Psoas muscle (tissue), 8 donors: ENCODE results near the gene PDZD8. TPM values are rescaled to one million over a fixed set of nuclear protein-coding genes. Genes with fewer than 3 reads are reported as not detected.

Experiments used
- ATAC-seq, 4 donors: fragments of 200-7000 bp; cut with Tn5 transposase; one replicate each; pipeline ENCODE4 v1.9.1; 2020; ENCODE audit warnings: moderate library complexity in 3 of 4, mild to moderate bottlenecking in 2 of 4
- DNase-seq, 2 donors: peaks; one replicate each; pipeline ENCODE4 v3.0.0-alpha.2; 2020
- H3K27ac ChIP-seq: fragments of 200-600 bp; one replicate; pipeline ENCODE4 v1.8.0; 2022
- H3K27me3 ChIP-seq, 3 donors: fragments of 200-600 bp in 1 of 3; one replicate each; pipeline versions ENCODE4 v1.6.1 to v1.8.0; 2013 to 2022; ENCODE audit warnings: low read length in 2 of 3, mild to moderate bottlenecking in 2 of 3, moderate library complexity in 1 of 3; ENCODE audit not compliant: insufficient read depth in 3 of 3
- H3K36me3 ChIP-seq, 2 donors: fragments of 200-600 bp in 1 of 2; one replicate each; pipeline versions ENCODE4 v1.6.1 to v1.8.0; 2013 to 2022; ENCODE audit warnings: low read depth in 1 of 2, mild to moderate bottlenecking in 1 of 2, moderate library complexity in 1 of 2; ENCODE audit not compliant: insufficient read depth in 1 of 2
- H3K4me1 ChIP-seq: fragments of 200-600 bp; one replicate; pipeline ENCODE4 v1.8.0; 2022
- H3K4me3 ChIP-seq: fragments of 200-600 bp; one replicate; pipeline ENCODE4 v1.8.0; 2022; ENCODE audit warnings: mild to moderate bottlenecking
- H3K9me3 ChIP-seq: fragments of 200-600 bp; one replicate; pipeline ENCODE4 v1.8.0; 2022
- WGBS, 3 donors: extraction: QIAGEN DNeasy Blood & Tissue Kit; methylation state at CpG; one replicate each; pipeline versions ENCODE4 v1.1.6 to v1.1.7; 2013; 5-methylcytosine and 5-hydroxymethylcytosine counted together
- intact Hi-C, 2 donors: fragments of 100-400 bp; cut with DNase I; formaldehyde crosslinking; loops; one replicate each; pipeline versions ENCODE4 v1.11.0 to v1.14.2; 2022
- long read RNA-seq, 2 donors: library from polyadenylated mRNA; unstranded; transcript quantifications; one replicate each; pipeline ENCODE4 v2.0.0, GENCODE V29; 2021
- polyA plus RNA-seq, 3 donors: library from polyadenylated mRNA; stranded (reverse); fragments of 200-250 nt; gene quantifications; one replicate each; pipeline ENCODE4 v1.2.3, GENCODE V29; 2013
- total RNA-seq, 4 donors: library from RNA; stranded (reverse); fragmentation: NEBNext Ultra II Directional in 2 of 4; extraction: Animal tissue kit (Norgen Biotek cat#: 25700) in 2 of 4; gene quantifications; one replicate each; pipeline versions ENCODE4 v1.2.1 to v1.2.4, GENCODE V29; 2021 to 2023
- TF ChIP-seq, protein P1 (sequence below): fragments of 200-600 bp; IDR thresholded peaks from one replicate; pipeline ENCODE4 v1.8.0; 2022; ENCODE audit warnings: antibody characterized with exemption
- donor health status: healthy with polysubstance abuse.
- donor health status: DM: no; HTN: no; CAD: no; lungs with moderate emphysema.
- donor health status: Bipolar disorder and iron deficiency.
- donor health status: healthy.
- donor health status: DM: yes; HTN: yes; CAD: no.
- donor health status: DM: no; HTN: no; CAD: no.
- donor health status: DM: no; HTN: no; CAD: no.
- donor health status: DM: yes; HTN: yes; CAD: no.

Gene PDZD8, protein sequence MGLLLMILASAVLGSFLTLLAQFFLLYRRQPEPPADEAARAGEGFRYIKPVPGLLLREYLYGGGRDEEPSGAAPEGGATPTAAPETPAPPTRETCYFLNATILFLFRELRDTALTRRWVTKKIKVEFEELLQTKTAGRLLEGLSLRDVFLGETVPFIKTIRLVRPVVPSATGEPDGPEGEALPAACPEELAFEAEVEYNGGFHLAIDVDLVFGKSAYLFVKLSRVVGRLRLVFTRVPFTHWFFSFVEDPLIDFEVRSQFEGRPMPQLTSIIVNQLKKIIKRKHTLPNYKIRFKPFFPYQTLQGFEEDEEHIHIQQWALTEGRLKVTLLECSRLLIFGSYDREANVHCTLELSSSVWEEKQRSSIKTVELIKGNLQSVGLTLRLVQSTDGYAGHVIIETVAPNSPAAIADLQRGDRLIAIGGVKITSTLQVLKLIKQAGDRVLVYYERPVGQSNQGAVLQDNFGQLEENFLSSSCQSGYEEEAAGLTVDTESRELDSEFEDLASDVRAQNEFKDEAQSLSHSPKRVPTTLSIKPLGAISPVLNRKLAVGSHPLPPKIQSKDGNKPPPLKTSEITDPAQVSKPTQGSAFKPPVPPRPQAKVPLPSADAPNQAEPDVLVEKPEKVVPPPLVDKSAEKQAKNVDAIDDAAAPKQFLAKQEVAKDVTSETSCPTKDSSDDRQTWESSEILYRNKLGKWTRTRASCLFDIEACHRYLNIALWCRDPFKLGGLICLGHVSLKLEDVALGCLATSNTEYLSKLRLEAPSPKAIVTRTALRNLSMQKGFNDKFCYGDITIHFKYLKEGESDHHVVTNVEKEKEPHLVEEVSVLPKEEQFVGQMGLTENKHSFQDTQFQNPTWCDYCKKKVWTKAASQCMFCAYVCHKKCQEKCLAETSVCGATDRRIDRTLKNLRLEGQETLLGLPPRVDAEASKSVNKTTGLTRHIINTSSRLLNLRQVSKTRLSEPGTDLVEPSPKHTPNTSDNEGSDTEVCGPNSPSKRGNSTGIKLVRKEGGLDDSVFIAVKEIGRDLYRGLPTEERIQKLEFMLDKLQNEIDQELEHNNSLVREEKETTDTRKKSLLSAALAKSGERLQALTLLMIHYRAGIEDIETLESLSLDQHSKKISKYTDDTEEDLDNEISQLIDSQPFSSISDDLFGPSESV
- total RNA-seq (10 to 100 TPM; 18.1 to 20.2 (median 19.4) TPM), polyA plus RNA-seq (10 to 100 TPM in 1 of 3 donors, 1 to 10 TPM in 2; 3.3 to 20.3 (median 5.0) TPM)
- long read RNA-seq, donor 1, full-length matches to known transcripts, result 12 of 13 reads
- long read RNA-seq, donor 1, partial matches to known transcripts, result 0 of 13 reads
- long read RNA-seq, donor 1, other reads (novel, unspliced or antisense), result 1 of 13 reads
- long read RNA-seq, donor 2, full-length matches to known transcripts, result 17 of 23 reads
- long read RNA-seq, donor 2, partial matches to known transcripts, result 0 of 23 reads
- long read RNA-seq, donor 2, other reads (novel, unspliced or antisense), result 6 of 23 reads

DNA sequence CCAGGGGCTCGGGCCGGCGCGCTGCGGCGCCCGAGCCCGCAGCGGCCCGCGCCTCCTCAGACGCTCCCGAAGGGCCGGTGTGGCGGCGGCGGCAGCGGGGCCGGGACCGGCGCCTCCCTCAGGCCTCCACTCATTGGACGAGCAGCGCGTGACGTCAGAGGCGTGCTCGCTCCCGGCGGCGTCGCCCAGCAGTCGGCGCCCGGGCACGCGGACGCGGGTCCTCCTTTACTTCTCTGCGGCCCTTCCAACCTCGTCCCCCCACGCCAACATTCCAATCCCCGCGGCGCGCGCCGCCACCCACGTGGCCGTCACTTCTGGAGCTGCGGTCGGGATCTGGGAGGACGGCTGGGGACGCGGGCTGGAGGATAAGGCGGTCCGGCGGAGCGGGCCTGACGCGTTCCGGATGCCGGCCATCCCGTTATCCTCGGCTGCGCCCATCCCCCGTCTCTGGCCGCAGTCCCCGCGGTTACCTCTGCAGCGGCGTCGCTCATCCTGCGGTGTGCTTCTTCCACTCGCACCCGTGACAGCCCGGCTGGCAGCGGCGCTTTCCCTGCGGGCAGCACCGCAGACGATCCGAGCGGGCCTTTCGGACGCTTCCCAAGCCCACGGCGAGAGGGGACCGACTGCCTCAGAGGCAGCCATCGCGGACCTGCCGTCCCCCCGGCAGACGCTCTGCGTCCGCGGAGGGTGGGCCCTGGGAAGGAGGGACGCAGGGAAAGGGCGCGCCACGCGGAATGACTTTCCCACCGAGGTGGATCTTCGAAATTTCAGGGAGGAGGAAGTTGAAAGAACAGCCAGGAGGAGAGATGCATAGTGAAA is at the start of gene PDZD8:
PDZD8 (minus strand) TSS at position 81 of the 819 bp plus-strand sequence. CDS start 213 bp downstream, outside the sequence.
- DNase-seq (peak; percentile 95 to 97), ATAC-seq (peak; percentile 96 to 98 (median 96))
- TF ChIP-seq, protein P1, sequence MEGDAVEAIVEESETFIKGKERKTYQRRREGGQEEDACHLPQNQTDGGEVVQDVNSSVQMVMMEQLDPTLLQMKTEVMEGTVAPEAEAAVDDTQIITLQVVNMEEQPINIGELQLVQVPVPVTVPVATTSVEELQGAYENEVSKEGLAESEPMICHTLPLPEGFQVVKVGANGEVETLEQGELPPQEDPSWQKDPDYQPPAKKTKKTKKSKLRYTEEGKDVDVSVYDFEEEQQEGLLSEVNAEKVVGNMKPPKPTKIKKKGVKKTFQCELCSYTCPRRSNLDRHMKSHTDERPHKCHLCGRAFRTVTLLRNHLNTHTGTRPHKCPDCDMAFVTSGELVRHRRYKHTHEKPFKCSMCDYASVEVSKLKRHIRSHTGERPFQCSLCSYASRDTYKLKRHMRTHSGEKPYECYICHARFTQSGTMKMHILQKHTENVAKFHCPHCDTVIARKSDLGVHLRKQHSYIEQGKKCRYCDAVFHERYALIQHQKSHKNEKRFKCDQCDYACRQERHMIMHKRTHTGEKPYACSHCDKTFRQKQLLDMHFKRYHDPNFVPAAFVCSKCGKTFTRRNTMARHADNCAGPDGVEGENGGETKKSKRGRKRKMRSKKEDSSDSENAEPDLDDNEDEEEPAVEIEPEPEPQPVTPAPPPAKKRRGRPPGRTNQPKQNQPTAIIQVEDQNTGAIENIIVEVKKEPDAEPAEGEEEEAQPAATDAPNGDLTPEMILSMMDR, result peak; percentile 3
- intact Hi-C loops, result no loop called here
- H3K9me3 ChIP-seq, result no peaks in the 10 kb centered on the region
- peak within 1 kb of the TSS; percentile 87 for H3K27ac ChIP-seq
- peaks cover 30% of the 10 kb centered on the region for H3K4me1 ChIP-seq
- WGBS, 3 donors, result 0 to 1% (median 1%) methylated on average over 63 to 103 of the region's 103 CpGs
- no peaks in the 10 kb centered on the region for H3K36me3 ChIP-seq
- peaks cover 0 to 17% (median 0%) of the 10 kb centered on the region in 3 donors for H3K27me3 ChIP-seq
- peak within 1 kb of the TSS; percentile 90 for H3K4me3 ChIP-seq

DNA sequence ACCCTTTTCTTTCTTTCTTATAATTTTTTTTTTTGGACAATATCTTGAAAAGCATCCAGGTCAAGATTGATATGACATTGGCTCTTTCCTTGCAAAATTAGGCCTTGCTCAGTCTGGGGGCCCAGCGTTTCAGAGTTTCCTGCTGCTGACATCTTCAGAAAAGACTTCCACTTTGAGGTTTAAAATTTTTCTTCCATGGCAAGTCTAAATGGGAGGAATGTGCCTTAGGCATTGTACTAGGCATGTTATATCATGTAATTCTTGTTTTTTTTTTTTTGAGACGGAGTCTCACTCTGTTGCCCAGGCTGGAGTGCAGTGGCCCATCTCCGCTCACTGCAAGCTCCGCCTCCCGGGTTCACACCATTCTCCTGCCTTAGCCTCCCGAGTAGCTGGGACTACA is 48.9 kb upstream of the PDZD8 start:
- intact Hi-C loops, result no loop called here
- no peaks in the 10 kb centered on the region for H3K4me1 ChIP-seq
- WGBS, 3 donors, result 81 to 89% (median 88%) methylated on average over 6 of the region's 6 CpGs
- H3K27me3 ChIP-seq, result peaks cover 0 to 2% (median 0%) of the 10 kb centered on the region in 3 donors
- H3K36me3 ChIP-seq, result no peaks in the 10 kb centered on the region
- no peak overlapping the region for H3K27ac ChIP-seq
- DNase-seq (no peak), ATAC-seq (no peak)
- no peaks in the 10 kb centered on the region for H3K9me3 ChIP-seq
- H3K4me3 ChIP-seq, result no peak overlapping the region
- TF ChIP-seq, protein P1, result no peak

DNA sequence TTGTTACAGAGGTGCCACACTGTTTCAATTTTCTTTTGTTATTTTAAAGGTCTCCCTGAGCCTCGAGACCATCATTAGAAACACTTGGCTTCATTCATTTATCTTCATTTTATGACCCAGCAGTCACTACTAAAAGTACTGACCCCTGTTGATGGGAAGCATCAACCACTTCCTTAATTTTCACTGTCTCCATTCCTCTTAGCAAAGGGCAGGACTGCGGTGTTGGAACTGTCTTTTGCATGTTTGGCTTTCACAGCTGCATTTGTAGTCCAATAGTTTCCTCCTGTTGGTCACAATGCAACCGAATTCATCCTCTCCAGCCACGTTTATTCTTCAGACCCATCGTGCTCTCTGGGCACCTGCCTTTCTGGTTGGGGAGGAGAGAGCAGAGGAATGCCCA is 46.7 kb upstream of the PDZD8 start:
- TF ChIP-seq, protein P1, result no peak
- no peak overlapping the region for H3K4me3 ChIP-seq
- DNase-seq, result no peak
- H3K27me3 ChIP-seq, result peaks cover 0 to 2% (median 0%) of the 10 kb centered on the region in 3 donors
- ATAC-seq, result no peak
- no peaks in the 10 kb centered on the region for H3K4me1 ChIP-seq
- no peaks in the 10 kb centered on the region for H3K36me3 ChIP-seq
- intact Hi-C loops, result no loop called here
- no peak overlapping the region for H3K27ac ChIP-seq
- WGBS, 3 donors, result 69 to 75% (median 74%) methylated on average over 5 of the region's 5 CpGs
- H3K9me3 ChIP-seq, result no peaks in the 10 kb centered on the region
